Memory B cell (primary cell): Measurements from ENCODE around the gene MBOAT2.
"Not testable (repeated sequence)": the region's sequence is repeated elsewhere in the genome, so short reads cannot be mapped to it uniquely, and the experiment has no call there.

ENCODE experiments used
- ATAC-seq: fragments of 150-1000 bp; cut with Tn5 transposase; 2 replicates; pipeline ENCODE4 v1.10.0; 2021; ENCODE audit warnings: low read depth, mild to moderate bottlenecking, moderate library complexity
- DNase-seq, 2 donors: peaks; one replicate each; pipeline ENCODE4 v3.0.0; 2022; ENCODE audit warnings: low spot score in 2 of 2
- H3K27ac Mint-ChIP-seq: one replicate; pipeline ENCODE4 v1.8.0; 2022; ENCODE audit warnings: mild to moderate bottlenecking, moderate library complexity, mixed read lengths
- H3K27me3 Mint-ChIP-seq: one replicate; pipeline ENCODE4 v1.8.0; 2022; ENCODE audit warnings: mixed read lengths
- H3K36me3 Mint-ChIP-seq: one replicate; pipeline ENCODE4 v1.8.0; 2022; ENCODE audit warnings: mild to moderate bottlenecking, mixed read lengths
- H3K4me1 Mint-ChIP-seq: one replicate; pipeline ENCODE4 v1.8.0; 2022; ENCODE audit warnings: mixed read lengths
- H3K4me3 Mint-ChIP-seq: one replicate; pipeline ENCODE4 v1.8.0; 2022; ENCODE audit warnings: mild to moderate bottlenecking, moderate library complexity, mixed read lengths
- H3K9me3 Mint-ChIP-seq: one replicate; pipeline ENCODE4 v1.8.0; 2022; ENCODE audit warnings: mixed read lengths

The MBOAT2 gene

GRCh38 chr2:8976442-8977259 is 26.8 kb downstream of the MBOAT2 start:
- Mint-ChIP-seq H3K4me3 (no peak overlapping the region), H3K9me3 (no peaks in the 10 kb centered on the region), H3K36me3 (no peaks in the 10 kb centered on the region), H3K4me1 (no peaks in the 10 kb centered on the region), H3K27me3 (peaks cover 2% of the 10 kb centered on the region), H3K27ac (no peak overlapping the region)
- no peak for DNase-seq
- ATAC-seq, result no peak

GRCh38 chr2:8974016-8974415 is 29.5 kb downstream of the MBOAT2 start:
- H3K4me1 Mint-ChIP-seq, result no peaks in the 10 kb centered on the region
- ATAC-seq, result no peak
- H3K36me3 Mint-ChIP-seq, result no peaks in the 10 kb centered on the region
- H3K27me3 Mint-ChIP-seq, result peaks cover 2% of the 10 kb centered on the region
- H3K27ac Mint-ChIP-seq, result no peak overlapping the region
- H3K4me3 Mint-ChIP-seq, result no peak overlapping the region
- peaks cover 2% of the 10 kb centered on the region for H3K9me3 Mint-ChIP-seq
- DNase-seq, result no peak

GRCh38 chr2:8973017-8973416 is 30.5 kb downstream of the MBOAT2 start:
- H3K9me3 Mint-ChIP-seq, DNase-seq, H3K36me3 Mint-ChIP-seq, H3K4me3 Mint-ChIP-seq, ATAC-seq, H3K27me3 Mint-ChIP-seq, H3K4me1 Mint-ChIP-seq, H3K27ac Mint-ChIP-seq: not testable (repeated sequence)

DNA sequence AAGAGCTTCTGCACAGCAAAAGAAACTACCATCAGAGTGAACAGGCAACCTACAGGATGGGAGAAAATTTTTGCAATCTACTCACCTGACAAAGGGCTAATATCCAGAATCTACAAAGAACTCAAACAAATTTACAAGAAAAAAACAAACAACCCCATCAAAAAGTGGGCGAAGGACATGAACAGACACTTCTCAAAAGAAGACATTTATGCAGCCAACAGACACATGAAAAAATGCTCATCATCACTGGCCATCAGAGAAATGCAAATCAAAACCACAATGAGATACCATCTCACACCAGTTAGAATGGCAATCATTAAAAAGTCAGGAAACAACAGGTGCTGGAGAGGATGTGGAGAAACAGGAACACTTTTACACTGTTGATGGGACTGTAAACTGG is 30.9 kb downstream of the MBOAT2 start:
- DNase-seq, H3K27ac Mint-ChIP-seq, ATAC-seq, H3K9me3 Mint-ChIP-seq, H3K27me3 Mint-ChIP-seq, H3K4me1 Mint-ChIP-seq, H3K36me3 Mint-ChIP-seq, H3K4me3 Mint-ChIP-seq: not testable (repeated sequence)

- not testable (repeated sequence) for DNase-seq, H3K36me3 Mint-ChIP-seq
Observed at GRCh38 chr2:8969348-8969747, 34.1 kb downstream of the MBOAT2 start.

GRCh38 chr2:8966123-8966908 is 37.2 kb downstream of the MBOAT2 start:
- H3K9me3 Mint-ChIP-seq, result peaks cover 5% of the 10 kb centered on the region
- H3K36me3 Mint-ChIP-seq, result no peaks in the 10 kb centered on the region
- H3K27me3 Mint-ChIP-seq, result peaks cover 10% of the 10 kb centered on the region
- no peaks in the 10 kb centered on the region for H3K4me1 Mint-ChIP-seq
- ATAC-seq, result no peak
- no peak overlapping the region for H3K27ac Mint-ChIP-seq
- DNase-seq, result no peak
- no peak overlapping the region for H3K4me3 Mint-ChIP-seq

More at GRCh38 chr2:8969348-8969747, 34.1 kb downstream of the MBOAT2 start:
- H3K4me1 Mint-ChIP-seq, H3K27me3 Mint-ChIP-seq, ATAC-seq, H3K4me3 Mint-ChIP-seq, H3K27ac Mint-ChIP-seq, H3K9me3 Mint-ChIP-seq: not testable (repeated sequence)

GRCh38 chr2:8965216-8965969 is 38.1 kb downstream of the MBOAT2 start:
- H3K36me3 Mint-ChIP-seq, result no peaks in the 10 kb centered on the region
- no peak overlapping the region for H3K4me3 Mint-ChIP-seq
- DNase-seq, result no peak
- H3K4me1 Mint-ChIP-seq, result no peaks in the 10 kb centered on the region
- ATAC-seq, result no peak
- peaks cover 5% of the 10 kb centered on the region for H3K9me3 Mint-ChIP-seq
- H3K27me3 Mint-ChIP-seq, result peaks cover 9% of the 10 kb centered on the region
- H3K27ac Mint-ChIP-seq, result no peak overlapping the region

- no peaks in the 10 kb centered on the region for H3K36me3 Mint-ChIP-seq
Observed at GRCh38 chr2:8962890-8963289, 40.6 kb downstream of the MBOAT2 start.

DNA sequence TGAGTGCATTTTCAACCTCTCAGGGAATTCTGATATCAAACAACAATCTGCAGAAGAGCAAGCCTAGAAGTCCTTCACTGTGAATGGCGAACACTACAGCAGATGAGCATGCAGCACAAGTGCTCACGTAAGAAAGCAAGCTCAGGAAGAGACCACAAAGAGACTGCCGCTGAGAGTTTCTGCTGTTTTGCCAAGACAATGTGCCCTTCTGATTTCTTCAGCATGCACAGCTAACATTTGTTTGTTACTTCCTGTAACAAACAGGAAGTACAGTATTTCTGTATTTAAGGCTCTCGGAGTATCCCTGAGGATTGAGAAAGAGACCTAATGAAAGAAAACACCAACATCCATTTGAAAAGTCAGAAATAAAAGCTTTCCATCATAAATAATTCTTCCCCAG is 45.9 kb downstream of the MBOAT2 start:
- no peak for ATAC-seq
- H3K27ac Mint-ChIP-seq, result no peak overlapping the region
- no peaks in the 10 kb centered on the region for H3K4me1 Mint-ChIP-seq
- peaks cover 1% of the 10 kb centered on the region for H3K36me3 Mint-ChIP-seq
- DNase-seq, result no peak
- H3K4me3 Mint-ChIP-seq, result no peak overlapping the region
- H3K27me3 Mint-ChIP-seq, result peaks cover 6% of the 10 kb centered on the region
- peaks cover 12% of the 10 kb centered on the region for H3K9me3 Mint-ChIP-seq

More at GRCh38 chr2:8962890-8963289, 40.6 kb downstream of the MBOAT2 start:
- Mint-ChIP-seq H3K27ac (no peak overlapping the region), H3K9me3 (peaks cover 3% of the 10 kb centered on the region), H3K4me3 (no peak overlapping the region), H3K4me1 (no peaks in the 10 kb centered on the region), H3K27me3 (peaks cover 6% of the 10 kb centered on the region)
- ATAC-seq (no peak), DNase-seq (no peak)

DNA sequence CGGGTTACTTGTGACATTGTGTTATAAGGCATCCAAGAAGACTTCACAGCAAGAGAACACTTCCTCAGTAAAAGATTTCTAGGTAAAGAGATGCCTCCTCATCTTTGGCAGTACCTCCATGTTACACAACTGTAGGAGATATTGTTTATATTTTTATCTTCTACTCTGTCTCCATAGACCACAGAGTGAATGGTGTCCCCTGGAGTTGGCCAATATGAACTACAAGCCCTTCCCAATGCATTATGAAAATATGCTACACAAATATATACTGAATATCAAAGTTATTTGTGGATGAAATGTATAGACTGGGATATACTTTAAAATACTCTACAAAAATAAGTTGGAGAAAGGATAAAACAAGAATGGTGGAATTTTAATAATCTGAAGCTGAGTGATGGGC is 46.7 kb downstream of the MBOAT2 start:
- peaks cover 13% of the 10 kb centered on the region for H3K9me3 Mint-ChIP-seq
- H3K36me3 Mint-ChIP-seq, result peaks cover 2% of the 10 kb centered on the region
- peaks cover 4% of the 10 kb centered on the region for H3K27me3 Mint-ChIP-seq
- no peak overlapping the region for H3K27ac Mint-ChIP-seq
- DNase-seq (no peak), ATAC-seq (no peak)
- H3K4me1 Mint-ChIP-seq, result no peaks in the 10 kb centered on the region
- no peak overlapping the region for H3K4me3 Mint-ChIP-seq

GRCh38 chr2:8954990-8955389 is 48.5 kb downstream of the MBOAT2 start:
- no peak overlapping the region for H3K4me3 Mint-ChIP-seq
- peaks cover 3% of the 10 kb centered on the region for H3K27me3 Mint-ChIP-seq
- H3K36me3 Mint-ChIP-seq, result peaks cover 2% of the 10 kb centered on the region
- no peak for DNase-seq
- no peaks in the 10 kb centered on the region for H3K4me1 Mint-ChIP-seq
- H3K9me3 Mint-ChIP-seq, result peaks cover 14% of the 10 kb centered on the region
- H3K27ac Mint-ChIP-seq, result no peak overlapping the region
- no peak for ATAC-seq

GRCh38 chr2:8953525-8953924 is 50.0 kb downstream of the MBOAT2 start:
- Mint-ChIP-seq H3K36me3 (peaks cover 2% of the 10 kb centered on the region), H3K4me3 (no peak overlapping the region), H3K4me1 (no peaks in the 10 kb centered on the region), H3K27ac (no peak overlapping the region), H3K27me3 (peaks cover 1% of the 10 kb centered on the region), H3K9me3 (peaks cover 17% of the 10 kb centered on the region)
- ATAC-seq, result no peak
- no peak for DNase-seq

DNA sequence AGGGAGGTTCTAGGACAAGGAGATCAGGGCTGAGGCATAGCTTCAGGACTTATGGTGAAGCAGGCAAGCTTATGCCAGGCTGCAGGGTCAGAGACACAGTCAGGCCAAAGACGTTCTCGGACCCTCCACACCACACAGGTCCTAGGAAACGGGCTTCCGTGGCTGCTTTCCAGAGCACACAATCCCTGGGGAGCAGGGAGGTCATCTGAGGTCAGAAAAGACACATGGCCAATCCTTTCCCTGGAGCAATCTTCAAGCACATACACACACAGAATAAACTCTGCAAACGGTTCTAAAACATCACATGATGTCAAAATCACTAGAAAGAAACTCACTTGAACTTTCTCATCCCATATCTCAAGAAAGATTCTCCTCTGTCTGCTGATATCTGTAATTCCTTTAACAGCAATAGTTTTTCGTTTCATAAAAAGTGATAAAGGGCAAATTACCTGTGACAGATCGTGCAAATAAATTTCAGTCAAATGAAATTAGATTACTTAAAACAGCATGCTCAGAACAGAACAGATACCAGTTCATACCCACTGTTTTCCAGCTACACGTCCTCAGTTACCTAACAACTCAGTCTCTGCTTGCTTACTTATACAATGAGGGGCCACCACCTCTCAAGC is 63.9 kb downstream of the MBOAT2 start:
- Mint-ChIP-seq H3K27me3 (peaks cover 2% of the 10 kb centered on the region), H3K4me1 (no peaks in the 10 kb centered on the region), H3K9me3 (peaks cover 4% of the 10 kb centered on the region), H3K27ac (no peak overlapping the region), H3K36me3 (no peaks in the 10 kb centered on the region), H3K4me3 (no peak overlapping the region)
- ATAC-seq (no peak), DNase-seq (no peak)

DNA sequence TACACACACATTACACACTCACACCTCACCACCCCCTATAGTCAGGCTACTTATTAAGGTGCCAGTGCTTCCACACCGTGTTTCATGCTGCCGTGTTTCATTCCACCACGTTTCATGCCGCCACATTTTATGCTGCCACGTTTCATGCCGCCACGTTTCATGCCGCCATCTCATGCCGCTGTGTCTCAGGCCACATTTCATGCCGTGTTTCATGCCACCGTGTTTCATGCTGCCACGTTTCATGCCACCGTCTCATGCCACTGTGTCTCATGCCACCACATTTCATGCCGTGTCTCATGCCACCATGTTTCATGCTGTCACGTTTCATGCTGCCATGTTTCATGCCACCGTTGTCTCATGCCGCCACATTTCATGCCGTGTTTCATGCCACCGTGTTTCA is 65.1 kb downstream of the MBOAT2 start:
- Mint-ChIP-seq H3K27me3 (peaks cover 2% of the 10 kb centered on the region), H3K27ac (no peak overlapping the region), H3K4me3 (no peak overlapping the region), H3K36me3 (no peaks in the 10 kb centered on the region), H3K9me3 (peaks cover 4% of the 10 kb centered on the region), H3K4me1 (no peaks in the 10 kb centered on the region)
- ATAC-seq (no peak), DNase-seq (no peak)
